Measurements from ENCODE around the gene CCND1.

GRCh38 chr11:69640260-69640994, 529 bp upstream of the CCND1 start:
- TF ChIP-seq CTCF (IDR thresholded peaks at IDR 0.05 in 2 of 3, conservative IDR thresholded peaks at IDR 0.05 in 1 of 3; ENCODE audit: control insufficient read depth in 2 of 3, extremely low read depth in 1 of 3, insufficient read depth in 1 of 3, low read depth in 3 of 3, low read length in 3 of 3) (no peak), ZBTB33 (IDR thresholded peaks at IDR 0.05) (no peak), POLR2A (IDR thresholded peaks at IDR 0.05; ENCODE audit: low read depth, low read length) (no peak), BCL3 (IDR thresholded peaks at IDR 0.05; ENCODE audit: borderline replicate concordance, insufficient read depth, low read depth, low read length, poor library complexity, severe bottlenecking) (no peak), BHLHE40 (IDR thresholded peaks at IDR 0.05; ENCODE audit: borderline replicate concordance in 1 of 2, low read depth in 2 of 2, low read length in 1 of 2) (no peak), MAX (IDR thresholded peaks at IDR 0.05; ENCODE audit: low read depth, low read length) (no peak), SUPT20H (IDR thresholded peaks at IDR 0.05; ENCODE audit: borderline replicate concordance, control insufficient read depth, low read depth, low read length) (no peak)
